Fibroblast of skin of abdomen (primary cell): ENCODE data around the gene GPR173.

Source experiments
- DNase-seq: peaks from one replicate; pipeline ENCODE4 v3.0.0-alpha.2; 2013

Gene GPR173

DNA sequence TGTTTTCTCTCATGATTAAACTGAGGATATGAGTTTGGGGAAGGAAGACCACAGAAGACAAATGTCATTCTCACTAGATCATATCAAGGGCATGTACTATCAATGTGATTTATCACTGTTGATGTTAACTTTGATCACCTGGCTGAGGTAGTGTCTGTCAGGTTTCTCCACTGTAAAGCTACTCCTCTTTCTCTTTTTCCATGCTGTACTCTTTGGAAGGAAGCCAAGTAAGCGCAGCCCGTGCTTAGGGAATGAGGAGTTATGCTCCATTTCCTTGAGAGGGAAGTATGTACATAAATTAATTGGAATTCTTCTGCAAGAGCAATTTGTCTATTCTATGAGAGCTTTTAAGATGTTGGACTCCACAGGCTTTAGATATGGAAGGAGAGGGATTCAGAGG lies 41.3 kb downstream of the GPR173 start:
- DNase-seq: no peak

DNA sequence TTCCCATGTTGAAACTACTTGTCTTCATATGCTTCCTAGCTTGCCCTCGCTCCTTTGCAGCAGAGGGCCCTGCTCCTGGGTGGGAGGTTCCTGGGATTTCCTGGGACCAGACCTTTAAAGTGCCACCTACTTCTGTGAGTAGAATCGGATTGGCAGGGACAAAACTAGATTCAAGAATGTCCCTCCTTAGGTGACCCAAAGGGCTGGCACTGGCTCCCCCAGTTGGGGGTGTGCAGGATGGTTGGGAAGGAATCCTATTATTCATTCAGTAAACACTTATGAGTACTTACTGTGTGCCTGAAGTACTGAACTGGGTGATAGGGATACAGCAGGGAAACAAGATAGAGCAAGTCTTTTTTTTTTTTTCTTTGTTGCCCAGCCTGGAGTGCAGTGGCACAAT lies 42.8 kb downstream of the GPR173 start:
- DNase-seq: no peak

DNA sequence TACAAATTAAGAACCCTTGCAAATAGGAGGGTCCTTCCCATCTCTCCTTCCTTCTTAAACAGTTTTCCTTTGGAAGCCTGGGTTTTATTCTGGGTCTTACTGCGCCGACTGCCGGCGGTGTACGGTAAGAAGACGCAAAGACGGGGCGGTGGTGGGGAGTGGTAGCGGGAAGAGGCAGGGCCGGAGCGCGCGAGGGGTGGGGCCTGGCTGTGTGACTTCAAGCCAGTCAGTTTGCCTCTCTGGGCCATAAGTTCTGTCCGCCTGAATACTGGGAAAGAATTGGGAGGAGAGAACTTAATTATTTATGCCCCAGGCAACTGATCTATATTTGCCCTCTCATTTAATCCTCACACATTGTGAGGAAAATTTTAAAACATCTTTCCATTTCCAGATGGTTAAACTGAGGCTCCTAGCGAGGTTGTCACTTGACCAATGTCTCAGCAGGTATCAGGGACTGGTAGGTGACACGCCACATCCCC lies 44.6 kb downstream of the GPR173 start:
- DNase-seq: peak; percentile 75

DNA sequence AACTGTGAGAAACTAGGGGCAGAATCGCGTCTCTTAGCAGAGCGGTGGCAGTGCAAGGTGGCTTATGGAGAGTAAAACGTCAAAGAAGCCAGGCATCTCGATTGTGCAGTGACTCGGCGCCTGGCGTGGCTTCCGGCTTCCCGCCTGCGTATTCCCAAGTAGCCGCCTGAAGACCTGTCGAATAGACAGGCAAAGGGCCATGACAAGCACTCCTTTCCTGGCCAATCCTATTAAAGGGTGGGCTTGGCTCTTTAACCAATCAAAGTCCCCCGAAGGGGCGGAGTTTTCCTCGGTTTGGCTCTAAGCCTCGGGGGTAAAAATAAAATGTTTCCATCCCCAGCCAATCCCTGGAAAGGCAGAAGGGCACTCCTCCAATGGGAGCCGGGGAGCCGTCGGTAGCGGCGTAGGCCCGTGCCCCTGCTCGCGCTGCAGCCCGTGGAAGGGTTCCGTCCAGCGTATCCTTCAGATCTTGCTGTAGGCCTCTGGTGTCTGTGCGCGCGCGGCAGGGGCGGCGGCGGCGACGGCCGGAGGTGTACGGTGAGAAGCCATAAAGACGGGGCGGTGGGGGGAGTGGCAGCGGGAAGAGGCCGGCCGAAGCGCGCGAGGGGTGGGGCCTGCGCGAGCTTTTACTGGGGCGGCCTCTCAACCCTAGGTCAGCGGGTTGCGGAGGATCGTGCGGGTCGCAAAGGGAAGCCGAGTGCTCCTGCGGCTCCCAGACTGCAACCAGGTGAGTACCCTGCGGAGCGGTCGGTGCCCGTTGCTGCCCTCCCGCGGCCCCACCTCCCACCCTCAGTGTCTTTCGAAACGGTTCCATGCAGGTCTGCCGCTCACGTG lies 45.4 kb downstream of the GPR173 start, which contains the start of gene KANTR:
TSS of gene KANTR (plus strand) at position 395 of the 834 bp plus-strand sequence. CDS start 30,131 bp downstream, outside the sequence.
- peak; percentile 95 for DNase-seq

DNA sequence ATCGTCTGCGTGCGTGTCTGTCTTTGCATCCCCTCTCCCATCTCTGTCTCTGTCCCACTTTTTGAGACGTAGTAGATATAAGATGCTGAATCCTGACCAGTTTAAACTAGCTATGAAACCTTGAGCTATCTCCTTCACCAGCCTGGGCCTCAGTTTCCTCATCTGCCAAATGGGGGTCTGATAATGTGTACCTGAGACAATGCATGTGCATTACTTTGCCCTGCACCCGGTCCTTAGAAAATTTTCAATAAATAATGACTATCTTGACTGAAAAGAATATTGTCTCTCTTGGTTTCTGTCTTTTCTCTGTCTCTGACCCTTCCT lies 46.0 kb downstream of the GPR173 start:
- DNase-seq: no peak

DNA sequence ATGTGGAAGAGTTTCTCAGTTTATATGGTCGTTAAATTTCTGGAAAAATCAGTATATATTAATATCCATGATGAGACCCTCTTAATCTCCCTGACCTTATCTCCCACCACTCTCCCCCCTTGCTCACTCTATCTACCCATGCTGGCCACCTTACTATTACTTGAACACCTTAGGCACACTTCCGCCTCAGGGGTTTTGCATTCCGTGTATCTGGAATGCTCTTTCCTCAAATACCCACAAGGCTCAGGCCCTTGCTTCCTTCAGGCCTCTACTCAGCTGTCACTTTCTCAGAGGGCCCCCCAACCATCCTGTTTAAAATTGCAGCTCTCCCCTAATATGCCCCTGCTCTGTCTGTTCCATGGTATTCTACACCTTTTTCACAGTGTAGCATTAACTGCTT lies 47.2 kb downstream of the GPR173 start:
- no peak for DNase-seq

DNA sequence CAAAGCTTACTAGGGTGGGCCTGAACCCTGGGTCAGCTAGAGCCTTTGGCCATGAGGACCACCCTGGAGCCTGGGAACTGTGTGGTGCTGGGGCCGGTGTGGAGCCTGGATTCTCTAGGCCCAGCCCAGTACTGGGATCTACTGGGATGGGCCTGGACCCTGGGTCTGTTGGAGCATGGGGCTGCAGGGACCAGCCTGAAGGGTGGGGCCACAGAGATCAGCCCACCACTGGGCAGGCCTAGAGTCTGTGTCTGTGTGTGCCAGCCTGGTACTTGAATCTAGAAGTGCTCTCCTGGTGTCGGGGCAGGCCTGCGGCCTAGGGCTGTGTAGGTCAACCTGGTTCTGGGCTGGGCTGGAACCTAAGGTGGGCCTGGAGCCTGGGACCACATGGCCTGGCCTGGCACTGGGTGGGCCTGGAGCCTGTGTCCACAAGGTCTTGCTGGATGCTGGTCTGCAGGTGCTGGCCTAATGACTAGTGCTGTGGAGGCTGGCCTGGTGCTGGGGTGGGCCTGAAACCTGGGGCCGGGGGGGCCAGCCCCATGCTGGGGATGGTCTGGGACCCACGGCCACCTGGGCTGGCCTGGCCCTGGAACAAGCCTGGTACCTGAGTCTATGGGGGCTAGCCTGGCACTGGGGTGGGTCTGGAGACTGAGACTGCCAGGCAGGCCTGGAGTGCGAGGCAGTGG lies 66.4 kb downstream of the GPR173 start:
- DNase-seq: no peak

DNA sequence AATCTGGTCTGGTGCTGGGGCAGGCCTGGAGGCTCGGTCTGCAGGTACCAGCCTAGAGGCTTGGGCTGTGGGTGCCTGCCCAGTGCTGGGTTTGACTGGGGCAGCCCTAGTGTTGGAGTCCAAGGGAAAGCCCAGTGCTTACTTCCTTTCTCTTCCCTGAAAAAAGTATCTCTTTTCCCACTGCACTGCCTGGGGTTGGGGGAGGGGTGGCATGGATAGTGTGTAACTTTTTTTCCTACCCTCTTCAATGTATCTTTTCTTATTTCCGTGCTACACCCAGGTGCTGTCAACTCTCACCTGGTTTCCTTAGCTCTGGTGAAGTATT lies 66.9 kb downstream of the GPR173 start:
- no peak for DNase-seq

DNA sequence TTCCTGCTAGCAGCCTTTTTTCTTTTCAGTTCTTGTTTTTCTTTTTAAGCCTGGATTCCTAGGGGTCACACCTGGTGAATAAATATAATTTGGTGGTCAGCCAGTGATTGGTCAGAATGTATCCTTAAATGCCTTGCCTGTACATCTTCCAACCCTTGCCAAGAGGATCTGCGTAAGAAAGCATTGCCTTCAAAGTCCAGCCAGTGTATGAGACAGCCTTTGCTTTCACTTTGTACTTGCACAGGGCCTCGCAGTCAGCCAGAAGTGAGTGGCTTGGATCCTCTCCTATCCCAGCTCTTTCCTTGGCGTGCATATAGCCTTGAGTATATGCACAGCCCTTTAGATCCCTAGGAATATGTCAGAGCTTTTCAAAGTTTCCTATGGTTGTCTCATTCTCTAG lies 67.5 kb downstream of the GPR173 start:
- DNase-seq: peak; percentile 55

DNA sequence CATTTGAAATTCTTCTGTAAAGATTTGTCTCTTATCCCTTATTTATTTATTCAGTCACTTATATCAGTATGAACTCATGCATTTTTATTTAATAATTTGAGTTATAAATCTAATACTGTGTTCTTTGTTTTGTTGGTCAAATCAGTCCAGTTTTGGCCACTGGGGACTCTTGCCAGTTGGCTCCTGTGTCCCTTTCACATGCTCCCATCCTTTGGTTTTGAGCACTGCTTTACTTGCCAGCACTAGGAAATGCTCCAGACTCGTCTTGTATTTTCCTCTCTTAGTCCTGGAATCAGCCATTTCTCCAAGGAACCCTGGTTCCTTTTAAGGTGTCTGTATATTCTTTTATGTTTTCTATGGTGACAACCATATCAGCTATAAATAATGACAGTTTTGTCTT lies 73.4 kb downstream of the GPR173 start:
- DNase-seq: no peak

DNA sequence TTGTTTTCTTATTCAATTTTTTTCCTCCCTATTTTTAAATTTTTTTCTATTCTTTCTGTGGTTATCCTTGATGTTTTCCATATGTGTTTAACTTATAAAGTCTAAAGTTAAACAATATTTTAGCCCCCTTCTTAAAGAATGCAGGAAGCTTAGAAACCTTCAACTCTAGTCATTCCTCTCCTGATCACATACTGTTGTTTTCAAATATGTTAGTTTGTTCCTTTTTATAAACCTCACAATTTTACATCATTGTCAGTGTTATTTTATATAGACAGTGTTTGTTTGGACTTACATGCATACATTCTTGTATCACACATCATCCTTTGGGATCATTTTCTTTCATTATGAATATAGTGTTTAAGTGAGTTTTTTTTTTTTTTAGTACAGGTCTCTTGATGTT lies 76.9 kb downstream of the GPR173 start:
- DNase-seq: peak; percentile 4

DNA sequence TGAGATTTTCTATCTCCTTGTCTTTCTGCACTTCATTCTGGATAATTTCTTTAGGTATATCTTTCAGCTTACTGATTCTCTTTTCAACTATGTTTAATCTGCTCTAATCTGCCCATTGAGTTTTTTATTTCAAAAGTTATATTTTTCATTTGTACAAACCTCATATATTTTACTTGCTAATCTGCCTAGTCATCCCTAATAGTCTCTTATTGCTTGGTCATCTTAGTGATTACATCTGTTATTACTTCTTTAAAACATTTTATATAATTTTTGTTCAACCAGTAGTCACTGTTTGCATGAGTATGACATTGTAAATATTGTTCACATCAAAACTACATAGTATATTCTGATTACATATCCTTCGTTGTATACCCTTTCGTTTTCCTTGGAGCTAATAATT lies 77.8 kb downstream of the GPR173 start:
- no peak for DNase-seq

DNA sequence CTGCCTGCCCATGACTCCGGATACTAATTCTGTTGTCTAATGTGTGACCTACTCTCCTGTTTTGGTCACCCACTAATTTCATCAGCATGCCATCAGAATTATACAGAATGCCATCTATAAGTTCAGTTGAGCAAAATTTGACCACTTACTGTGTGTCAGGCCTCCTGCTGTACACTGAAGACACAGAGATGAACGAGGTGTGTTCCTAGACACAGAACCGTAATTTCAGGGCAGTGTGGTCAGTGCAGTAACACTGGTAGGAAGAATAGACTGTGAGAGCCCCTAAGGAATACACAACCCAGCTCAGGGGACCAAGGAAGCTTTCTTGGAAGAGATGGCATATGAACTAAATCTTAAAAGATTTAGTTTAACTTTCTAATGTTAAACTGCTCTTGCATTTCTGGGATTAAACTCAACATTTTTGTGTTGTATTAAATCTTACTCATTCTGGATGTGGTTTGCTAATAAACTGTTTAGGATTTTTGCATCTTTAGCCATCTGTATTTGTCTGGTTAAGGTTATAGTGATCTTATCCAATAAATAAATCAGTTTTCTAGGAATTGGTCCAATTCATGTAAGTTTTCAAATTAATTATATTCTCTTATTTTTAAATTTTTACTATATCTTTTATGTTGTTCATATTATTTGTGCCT lies 79.6 kb downstream of the GPR173 start:
- peak; percentile 33 for DNase-seq
